A549 (cell line): Measurements from ENCODE around the gene KCP.

Source experiments
- EP300 ChIP-seq, 2 experiments: fragments of >200 bp; sonication (Bioruptor Twin); formaldehyde crosslinking; IDR thresholded peaks; 2 replicates in 1 of 2; 3 replicates in 1 of 2; pipeline ENCODE4 v1.6.1; 2016 to 2017
- MAZ ChIP-seq: fragments of 150-350 bp; IDR thresholded peaks from 2 replicates; pipeline ENCODE4 v1.6.1; 2014; ENCODE audit warnings: antibody characterized with exemption, low read depth, low read length, borderline replicate concordance
- PHF8 ChIP-seq: fragments of 200-600 bp; sonication (generic); IDR thresholded peaks from 2 replicates; pipeline ENCODE4 v1.6.1; 2016; ENCODE audit warnings: low read depth, mild to moderate bottlenecking, antibody characterized with exemption, moderate library complexity, borderline replicate concordance
- RFX5 ChIP-seq: fragments of 450-650 bp; IDR thresholded peaks from 2 replicates; pipeline ENCODE4 v1.7.1; 2014; ENCODE audit warnings: antibody characterized with exemption, mild to moderate bottlenecking, moderate library complexity
- TF ChIP-seq, protein P1 (sequence below): fragments of >200 bp; sonication (Bioruptor Twin); formaldehyde crosslinking; IDR thresholded peaks from 3 replicates; pipeline ENCODE4 v1.5.1; 2016

DNA sequence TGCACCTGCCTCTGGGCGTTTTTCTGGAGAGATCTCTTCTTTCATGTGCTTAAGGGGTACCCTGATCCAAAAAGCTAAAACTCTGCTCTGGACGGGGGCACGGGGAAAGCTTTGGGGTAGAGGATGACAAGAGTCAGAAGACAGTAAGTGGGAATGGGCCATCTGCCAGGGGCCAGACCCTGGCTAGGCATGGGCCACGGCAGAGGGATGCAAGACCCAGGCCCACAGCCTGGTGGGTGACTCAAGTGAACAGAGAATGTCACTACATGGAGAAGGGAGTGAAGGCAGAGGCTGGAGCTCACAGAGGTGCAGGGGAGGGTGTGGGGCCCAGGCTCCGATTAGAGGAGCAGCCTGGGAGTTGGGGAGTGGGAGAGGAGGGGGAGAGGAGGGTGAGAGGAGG lies 65.0 kb downstream of the KCP start:
- TF ChIP-seq, protein P1, sequence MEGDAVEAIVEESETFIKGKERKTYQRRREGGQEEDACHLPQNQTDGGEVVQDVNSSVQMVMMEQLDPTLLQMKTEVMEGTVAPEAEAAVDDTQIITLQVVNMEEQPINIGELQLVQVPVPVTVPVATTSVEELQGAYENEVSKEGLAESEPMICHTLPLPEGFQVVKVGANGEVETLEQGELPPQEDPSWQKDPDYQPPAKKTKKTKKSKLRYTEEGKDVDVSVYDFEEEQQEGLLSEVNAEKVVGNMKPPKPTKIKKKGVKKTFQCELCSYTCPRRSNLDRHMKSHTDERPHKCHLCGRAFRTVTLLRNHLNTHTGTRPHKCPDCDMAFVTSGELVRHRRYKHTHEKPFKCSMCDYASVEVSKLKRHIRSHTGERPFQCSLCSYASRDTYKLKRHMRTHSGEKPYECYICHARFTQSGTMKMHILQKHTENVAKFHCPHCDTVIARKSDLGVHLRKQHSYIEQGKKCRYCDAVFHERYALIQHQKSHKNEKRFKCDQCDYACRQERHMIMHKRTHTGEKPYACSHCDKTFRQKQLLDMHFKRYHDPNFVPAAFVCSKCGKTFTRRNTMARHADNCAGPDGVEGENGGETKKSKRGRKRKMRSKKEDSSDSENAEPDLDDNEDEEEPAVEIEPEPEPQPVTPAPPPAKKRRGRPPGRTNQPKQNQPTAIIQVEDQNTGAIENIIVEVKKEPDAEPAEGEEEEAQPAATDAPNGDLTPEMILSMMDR = no peak
- TF ChIP-seq EP300 (IDR thresholded peaks at IDR 0.05) (no peak), PHF8 (no peak), RFX5 (no peak), MAZ (no peak)
